KMS-11 (cell line): Measurements from ENCODE around the gene DENND4C.
"Not testable (repeated sequence)": the region's sequence is repeated elsewhere in the genome, so short reads cannot be mapped to it uniquely, and the experiment has no call there.

Source experiments
- H2AFZ ChIP-seq: fragments of 200-600 bp; sonication (generic); 2 replicates; pipeline ENCODE4 v1.6.1; 2016; ENCODE audit warnings: antibody characterized with exemption, mixed run types, low read depth
- H3K27ac ChIP-seq: fragments of 200-600 bp; sonication (generic); 2 replicates; pipeline ENCODE4 v1.6.1; 2016; ENCODE audit warnings: mild to moderate bottlenecking, mixed run types
- H3K27me3 ChIP-seq: fragments of 200-600 bp; sonication (generic); 2 replicates; pipeline ENCODE4 v1.6.1; 2017; ENCODE audit warnings: mild to moderate bottlenecking, low read depth, mixed run types, moderate library complexity; ENCODE audit not compliant: insufficient read depth
- H3K36me3 ChIP-seq: fragments of 200-600 bp; sonication (generic); 2 replicates; pipeline ENCODE4 v1.6.1; 2017; ENCODE audit warnings: mild to moderate bottlenecking, mixed run types; ENCODE audit not compliant: insufficient read depth
- H3K4me1 ChIP-seq: fragments of 200-600 bp; sonication (generic); 2 replicates; pipeline ENCODE4 v1.6.1; 2016; ENCODE audit warnings: mild to moderate bottlenecking, low read depth, mixed run types; ENCODE audit not compliant: poor library complexity, severe bottlenecking
- H3K4me2 ChIP-seq: fragments of 200-600 bp; sonication (generic); 2 replicates; pipeline ENCODE4 v1.7.0; 2016; ENCODE audit warnings: mild to moderate bottlenecking, mixed run types
- H3K4me3 ChIP-seq: fragments of 200-600 bp; sonication (generic); IDR thresholded peaks from 2 replicates; pipeline ENCODE4 v1.6.1; 2017; ENCODE audit warnings: low read depth, low read length, mixed read lengths; ENCODE audit not compliant: insufficient read depth
- H3K79me2 ChIP-seq: fragments of 200-600 bp; sonication (generic); 2 replicates; pipeline ENCODE4 v1.6.1; 2016; ENCODE audit warnings: low read depth, mixed run types; ENCODE audit not compliant: insufficient read depth
- H3K9ac ChIP-seq: fragments of 200-600 bp; sonication (generic); 2 replicates; pipeline ENCODE4 v1.6.1; 2016; ENCODE audit warnings: mild to moderate bottlenecking, mixed run types
- H4K20me1 ChIP-seq: fragments of 200-600 bp; sonication (generic); 2 replicates; pipeline ENCODE4 v1.6.1; 2016; ENCODE audit warnings: mild to moderate bottlenecking, mixed run types; ENCODE audit not compliant: insufficient read depth
- CTCF ChIP-seq: fragments of 200-600 bp; sonication (generic); conservative IDR thresholded peaks from 2 replicates; pipeline ENCODE4 v1.6.1; 2017; ENCODE audit warnings: low read depth, mild to moderate bottlenecking, antibody characterized with exemption, low read length, moderate library complexity, mixed read lengths

The DENND4C gene

GRCh38 chr9:19246891-19247290 is 16.4 kb downstream of the DENND4C start:
- Histone ChIP-seq H4K20me1 (no peaks in the 10 kb centered on the region), H3K27me3 (no peaks in the 10 kb centered on the region), H3K4me1 (no peaks in the 10 kb centered on the region), H2AFZ (no peak overlapping the region), H3K79me2 (peaks cover 22% of the 10 kb centered on the region; the same call in 1 of the 2 replicates), H3K9ac (no peak overlapping the region), H3K4me3 (no peak overlapping the region), H3K27ac (no peak overlapping the region), H3K4me2 (no peak overlapping the region), H3K36me3 (no peaks in the 10 kb centered on the region)
- no peak for TF ChIP-seq CTCF

- no peak for TF ChIP-seq CTCF
- Histone ChIP-seq H2AFZ (no peak overlapping the region), H3K4me2 (no peak overlapping the region), H3K27ac (no peak overlapping the region), H3K79me2 (peaks cover 22% of the 10 kb centered on the region; the same call in 1 of the 2 replicates), H3K36me3 (no peaks in the 10 kb centered on the region), H3K4me3 (no peak overlapping the region), H3K27me3 (no peaks in the 10 kb centered on the region), H3K4me1 (no peaks in the 10 kb centered on the region), H3K9ac (no peak overlapping the region), H4K20me1 (no peaks in the 10 kb centered on the region)
Observed at GRCh38 chr9:19247420-19247819, 16.9 kb downstream of the DENND4C start.

GRCh38 chr9:19250346-19250745 is 19.9 kb downstream of the DENND4C start:
- H3K4me1 ChIP-seq, H3K36me3 ChIP-seq, H4K20me1 ChIP-seq, H3K4me2 ChIP-seq, H3K27me3 ChIP-seq, H3K27ac ChIP-seq, H2AFZ ChIP-seq, H3K4me3 ChIP-seq, H3K9ac ChIP-seq: not testable (repeated sequence)
- H3K79me2 ChIP-seq, result peaks cover 12% of the 10 kb centered on the region; the same call in 1 of the 2 replicates

- H3K4me3 ChIP-seq, H4K20me1 ChIP-seq, H3K9ac ChIP-seq, H3K4me1 ChIP-seq, H3K4me2 ChIP-seq, H3K27me3 ChIP-seq, H2AFZ ChIP-seq, H3K27ac ChIP-seq, H3K36me3 ChIP-seq: not testable (repeated sequence)
- peaks cover 12% of the 10 kb centered on the region; the same call in 1 of the 2 replicates for H3K79me2 ChIP-seq
Observed at GRCh38 chr9:19251203-19251602, 20.7 kb downstream of the DENND4C start.

GRCh38 chr9:19251622-19252021 is 21.1 kb downstream of the DENND4C start:
- H3K4me3 ChIP-seq, H3K4me1 ChIP-seq, H3K9ac ChIP-seq, H3K27me3 ChIP-seq, H2AFZ ChIP-seq, H3K36me3 ChIP-seq, H3K4me2 ChIP-seq, H3K27ac ChIP-seq, H4K20me1 ChIP-seq: not testable (repeated sequence)
- peaks cover 12% of the 10 kb centered on the region; the same call in 1 of the 2 replicates for H3K79me2 ChIP-seq

- Histone ChIP-seq H3K4me3 (no peak overlapping the region), H3K4me2 (no peak overlapping the region), H3K27ac (no peak overlapping the region), H3K27me3 (no peaks in the 10 kb centered on the region), H3K36me3 (no peaks in the 10 kb centered on the region), H3K79me2 (peaks cover 12% of the 10 kb centered on the region; the same call in 1 of the 2 replicates), H4K20me1 (no peaks in the 10 kb centered on the region), H3K9ac (no peak overlapping the region), H3K4me1 (no peaks in the 10 kb centered on the region), H2AFZ (no peak overlapping the region)
- no peak for TF ChIP-seq CTCF
Observed at GRCh38 chr9:19252174-19252884, 21.8 kb downstream of the DENND4C start.
